Choroid plexus epithelial cell (primary cell): ENCODE measurements around the gene ATP5F1A.

Source experiments
- DNase-seq: peaks from one replicate; pipeline ENCODE4 v3.0.0-alpha.2; 2010; ENCODE audit warnings: low read depth
- H3K4me3 ChIP-seq: 2 replicates; pipeline ENCODE4 v1.5.1; 2011; ENCODE audit warnings: low read depth, mild to moderate bottlenecking, control low read depth, low read length, moderate library complexity
- TF ChIP-seq, protein P1 (sequence below): conservative IDR thresholded peaks from 2 replicates; pipeline ENCODE4 v1.5.1; 2011; ENCODE audit warnings: low read depth, mild to moderate bottlenecking, control low read depth, inconsistent platforms, low read length, moderate library complexity

Gene ATP5F1A

GRCh38 chr18:46113751-46114150, 15.7 kb upstream of the ATP5F1A start:
- TF ChIP-seq, protein P1, sequence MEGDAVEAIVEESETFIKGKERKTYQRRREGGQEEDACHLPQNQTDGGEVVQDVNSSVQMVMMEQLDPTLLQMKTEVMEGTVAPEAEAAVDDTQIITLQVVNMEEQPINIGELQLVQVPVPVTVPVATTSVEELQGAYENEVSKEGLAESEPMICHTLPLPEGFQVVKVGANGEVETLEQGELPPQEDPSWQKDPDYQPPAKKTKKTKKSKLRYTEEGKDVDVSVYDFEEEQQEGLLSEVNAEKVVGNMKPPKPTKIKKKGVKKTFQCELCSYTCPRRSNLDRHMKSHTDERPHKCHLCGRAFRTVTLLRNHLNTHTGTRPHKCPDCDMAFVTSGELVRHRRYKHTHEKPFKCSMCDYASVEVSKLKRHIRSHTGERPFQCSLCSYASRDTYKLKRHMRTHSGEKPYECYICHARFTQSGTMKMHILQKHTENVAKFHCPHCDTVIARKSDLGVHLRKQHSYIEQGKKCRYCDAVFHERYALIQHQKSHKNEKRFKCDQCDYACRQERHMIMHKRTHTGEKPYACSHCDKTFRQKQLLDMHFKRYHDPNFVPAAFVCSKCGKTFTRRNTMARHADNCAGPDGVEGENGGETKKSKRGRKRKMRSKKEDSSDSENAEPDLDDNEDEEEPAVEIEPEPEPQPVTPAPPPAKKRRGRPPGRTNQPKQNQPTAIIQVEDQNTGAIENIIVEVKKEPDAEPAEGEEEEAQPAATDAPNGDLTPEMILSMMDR, result no peak
- no peak overlapping the region for H3K4me3 ChIP-seq
- DNase-seq, result no peak

GRCh38 chr18:46110406-46110805, 12.3 kb upstream of the ATP5F1A start:
- no peak for DNase-seq
- no peak overlapping the region for H3K4me3 ChIP-seq
- TF ChIP-seq, protein P1, result no peak

GRCh38 chr18:46109386-46109785, 11.3 kb upstream of the ATP5F1A start:
- H3K4me3 ChIP-seq, result no peak overlapping the region
- TF ChIP-seq, protein P1, result no peak
- no peak for DNase-seq

GRCh38 chr18:46104128-46104911, 6.2 kb upstream of the ATP5F1A start, which contains the start of gene HAUS1:
TSS of gene HAUS1 (plus strand) at chr18:46104385. CDS start at chr18:46104412, 27 bp downstream.
- DNase-seq, result peak; percentile 78
- TF ChIP-seq, protein P1, result no peak
- H3K4me3 ChIP-seq, result peak within 1 kb of the TSS; percentile 95

DNA sequence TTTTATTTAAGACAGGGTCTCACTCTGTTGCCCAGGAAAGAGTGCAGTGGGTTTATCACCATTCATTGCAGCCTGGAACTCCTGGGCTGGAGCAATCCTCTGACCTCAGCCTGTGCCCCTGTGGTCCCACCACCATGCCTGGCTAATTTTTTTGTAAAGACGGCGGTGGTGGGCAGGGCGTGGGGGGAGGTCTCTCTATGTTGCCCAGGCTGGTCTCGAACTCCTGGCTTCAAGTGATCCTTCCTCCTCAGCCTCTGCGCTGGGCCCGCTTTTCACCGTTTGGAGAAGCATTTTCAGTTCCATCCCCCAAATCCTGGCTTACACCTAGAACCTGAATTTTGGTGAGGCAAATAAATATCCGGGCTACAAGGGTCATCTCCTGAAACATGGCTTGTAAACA, 1.4 kb upstream of the ATP5F1A start:
- TF ChIP-seq, protein P1, result no peak
- no peak for DNase-seq
- no peak overlapping the region for H3K4me3 ChIP-seq

GRCh38 chr18:46098616-46098933, 479 bp upstream of the ATP5F1A start:
- TF ChIP-seq, protein P1, result no peak

DNA sequence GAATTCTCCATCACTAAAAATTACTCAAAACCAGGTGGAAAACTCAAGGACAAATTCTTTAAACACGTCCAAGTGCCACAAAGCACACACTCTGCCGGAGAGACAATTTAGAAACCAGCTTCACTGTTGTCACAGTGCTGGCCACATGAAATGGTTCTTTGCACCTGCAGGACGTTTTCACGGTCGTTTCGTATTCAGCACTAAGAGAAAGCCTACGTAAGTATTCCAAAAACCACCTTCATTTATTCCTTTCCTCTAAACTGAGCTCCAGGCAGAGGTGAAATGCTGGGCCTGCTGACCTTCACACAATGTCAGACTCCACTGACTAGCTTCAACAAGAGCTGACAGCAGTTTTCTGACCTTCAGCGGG, 680 bp downstream of the ATP5F1A start:
- DNase-seq, result no peak
- H3K4me3 ChIP-seq, result peak overlapping the region; percentile 79
- TF ChIP-seq, protein P1, result no peak

More at GRCh38 chr18:46098616-46098933, 479 bp upstream of the ATP5F1A start:
- DNase-seq, result no peak
- peak overlapping the region; percentile 79 for H3K4me3 ChIP-seq
